Muscle of leg (tissue), 11 donors: ENCODE results near the gene ATXN1. TPM values are rescaled to one million over a fixed set of nuclear protein-coding genes. Genes with fewer than 3 reads are reported as not detected.

Experiments used
- DNase-seq: peaks from one replicate; pipeline ENCODE4 v3.0.0; 2013
- H3K27ac ChIP-seq: one replicate; pipeline ENCODE4 v1.5.1; 2013; ENCODE audit warnings: mild to moderate bottlenecking, low read length, control low read depth
- H3K27me3 ChIP-seq: one replicate; pipeline ENCODE4 v1.6.1; 2013; ENCODE audit warnings: low read length; ENCODE audit not compliant: control insufficient read depth, insufficient read depth
- H3K36me3 ChIP-seq: one replicate; pipeline ENCODE4 v1.6.1; 2013; ENCODE audit warnings: low read length; ENCODE audit not compliant: control insufficient read depth, insufficient read depth
- H3K4me1 ChIP-seq: one replicate; pipeline ENCODE4 v1.6.1; 2013; ENCODE audit warnings: low read length; ENCODE audit not compliant: control insufficient read depth, insufficient read depth
- H3K4me3 ChIP-seq: one replicate; pipeline ENCODE4 v1.5.1; 2013; ENCODE audit warnings: low read length, control low read depth
- H3K9me3 ChIP-seq: replicated peaks from 2 replicates; pipeline ENCODE4 v1.6.1; 2013; ENCODE audit warnings: low read depth, low read length; ENCODE audit not compliant: control insufficient read depth
- WGBS: methylation state at CpG from one replicate; pipeline ENCODE4 v1.1.5; 2013; ENCODE audit warnings: missing lambda C conversion rate; ENCODE audit not compliant: insufficient coverage; 5-methylcytosine and 5-hydroxymethylcytosine counted together
- polyA plus RNA-seq, 8 donors: library from polyadenylated mRNA; unstranded; fragments of 120-200 nt; gene quantifications; one replicate each; pipeline versions ENCODE4 v1.2.1 to v1.2.3, GENCODE V29; 2013; ENCODE audit warnings: inconsistent platforms in 1 of 8, low replicate concordance in 1 of 8; ENCODE audit not compliant: insufficient read length in 8 of 8, insufficient read depth in 1 of 8
- total RNA-seq: library from RNA; stranded (reverse); fragments of 120-200 nt; gene quantifications from one replicate; pipeline ENCODE4 v1.2.4, GENCODE V29; 2013

Gene ATXN1
- total and polyA plus RNA-seq, 9 donors: 10.2 to 19.9 (median 12.9) TPM

GRCh38 chr6:16674801-16675392, 86.4 kb downstream of the ATXN1 start:
- H3K36me3 ChIP-seq: no peaks in the 10 kb centered on the region
- H3K9me3 ChIP-seq: no peaks in the 10 kb centered on the region
- H3K4me1 ChIP-seq: peaks cover 5% of the 10 kb centered on the region
- H3K27me3 ChIP-seq: no peaks in the 10 kb centered on the region
- WGBS: 71% methylated on average over 4 of the region's 4 CpGs
- no peak overlapping the region for H3K4me3 ChIP-seq
- H3K27ac ChIP-seq: peak overlapping the region; percentile 21
- DNase-seq: peak; percentile 67

GRCh38 chr6:16673011-16673797, 88.1 kb downstream of the ATXN1 start:
- no peak for DNase-seq
- Histone ChIP-seq H3K9me3 (no peaks in the 10 kb centered on the region), H3K4me3 (no peak overlapping the region), H3K36me3 (no peaks in the 10 kb centered on the region), H3K27ac (no peak overlapping the region), H3K4me1 (peaks cover 5% of the 10 kb centered on the region), H3K27me3 (no peaks in the 10 kb centered on the region)
- 97% methylated on average over 4 of the region's 9 CpGs for WGBS

- no peaks in the 10 kb centered on the region for H3K9me3 ChIP-seq
- 85% methylated on average over 2 of the region's 6 CpGs for WGBS
- H3K4me1 ChIP-seq: peaks cover 3% of the 10 kb centered on the region
- H3K27ac ChIP-seq: no peak overlapping the region
- no peak overlapping the region for H3K4me3 ChIP-seq
- H3K36me3 ChIP-seq: no peaks in the 10 kb centered on the region
- no peak for DNase-seq
- H3K27me3 ChIP-seq: no peaks in the 10 kb centered on the region
Measured at GRCh38 chr6:16671302-16672289, 89.7 kb downstream of the ATXN1 start.

GRCh38 chr6:16670617-16671051, 90.6 kb downstream of the ATXN1 start:
- H3K4me3 ChIP-seq: no peak overlapping the region
- H3K27ac ChIP-seq: no peak overlapping the region
- peaks cover 3% of the 10 kb centered on the region for H3K4me1 ChIP-seq
- no peaks in the 10 kb centered on the region for H3K27me3 ChIP-seq
- WGBS: no CpG with 5 or more reads among the region's 2 CpGs
- H3K9me3 ChIP-seq: no peaks in the 10 kb centered on the region
- peak; percentile 33 for DNase-seq
- H3K36me3 ChIP-seq: no peaks in the 10 kb centered on the region

- H3K9me3 ChIP-seq: no peaks in the 10 kb centered on the region
- no peaks in the 10 kb centered on the region for H3K27me3 ChIP-seq
- H3K4me1 ChIP-seq: peaks cover 3% of the 10 kb centered on the region
- no peaks in the 10 kb centered on the region for H3K36me3 ChIP-seq
- 75% methylated on average over 2 of the region's 4 CpGs for WGBS
- no peak overlapping the region for H3K27ac ChIP-seq
- DNase-seq: peak; percentile 47
- H3K4me3 ChIP-seq: no peak overlapping the region
Measured at GRCh38 chr6:16670183-16670582, 91.1 kb downstream of the ATXN1 start.

GRCh38 chr6:16669227-16669626, 92.0 kb downstream of the ATXN1 start:
- H3K27ac ChIP-seq: no peak overlapping the region
- H3K9me3 ChIP-seq: no peaks in the 10 kb centered on the region
- DNase-seq: no peak
- H3K4me1 ChIP-seq: peaks cover 3% of the 10 kb centered on the region
- no peaks in the 10 kb centered on the region for H3K27me3 ChIP-seq
- no CpG with 5 or more reads among the region's 3 CpGs for WGBS
- H3K4me3 ChIP-seq: no peak overlapping the region
- no peaks in the 10 kb centered on the region for H3K36me3 ChIP-seq

GRCh38 chr6:16667509-16667908, 93.8 kb downstream of the ATXN1 start:
- H3K36me3 ChIP-seq: no peaks in the 10 kb centered on the region
- 72% methylated on average over 3 of the region's 4 CpGs for WGBS
- no peak overlapping the region for H3K4me3 ChIP-seq
- DNase-seq: no peak
- H3K27me3 ChIP-seq: no peaks in the 10 kb centered on the region
- H3K4me1 ChIP-seq: peaks cover 3% of the 10 kb centered on the region
- H3K9me3 ChIP-seq: no peaks in the 10 kb centered on the region
- H3K27ac ChIP-seq: no peak overlapping the region

GRCh38 chr6:16665992-16666391, 95.3 kb downstream of the ATXN1 start:
- Histone ChIP-seq H3K27me3 (no peaks in the 10 kb centered on the region), H3K36me3 (no peaks in the 10 kb centered on the region), H3K27ac (no peak overlapping the region), H3K4me3 (no peak overlapping the region), H3K4me1 (peaks cover 3% of the 10 kb centered on the region), H3K9me3 (peaks cover 4% of the 10 kb centered on the region)
- no peak for DNase-seq
- no CpG with 5 or more reads among the region's 2 CpGs for WGBS

GRCh38 chr6:16665182-16665581, 96.1 kb downstream of the ATXN1 start:
- WGBS: no CpG with 5 or more reads among the region's 1 CpG
- DNase-seq: no peak
- Histone ChIP-seq H3K27ac (no peak overlapping the region), H3K4me1 (peaks cover 3% of the 10 kb centered on the region), H3K4me3 (no peak overlapping the region), H3K36me3 (no peaks in the 10 kb centered on the region), H3K27me3 (no peaks in the 10 kb centered on the region), H3K9me3 (peaks cover 4% of the 10 kb centered on the region)

GRCh38 chr6:16663901-16664300, 97.4 kb downstream of the ATXN1 start:
- Histone ChIP-seq H3K9me3 (peaks cover 4% of the 10 kb centered on the region), H3K27ac (no peak overlapping the region), H3K27me3 (no peaks in the 10 kb centered on the region), H3K4me1 (no peaks in the 10 kb centered on the region), H3K4me3 (no peak overlapping the region), H3K36me3 (no peaks in the 10 kb centered on the region)
- DNase-seq: no peak
- WGBS: no CpG with 5 or more reads among the region's 1 CpG
